HG03095 (cell line): ENCODE results near the gene EVI5.
"Not testable (repeated sequence)": the region's sequence is repeated elsewhere in the genome, so short reads cannot be mapped to it uniquely, and the experiment has no call there.

Experiments used
- ATAC-seq: cut with Tn5 transposase; IDR thresholded peaks from one replicate; pipeline ENCODE4 v1.9.1; 2021; ENCODE audit warnings: moderate library complexity; ENCODE audit not compliant: unreplicated experiment

The EVI5 gene

DNA sequence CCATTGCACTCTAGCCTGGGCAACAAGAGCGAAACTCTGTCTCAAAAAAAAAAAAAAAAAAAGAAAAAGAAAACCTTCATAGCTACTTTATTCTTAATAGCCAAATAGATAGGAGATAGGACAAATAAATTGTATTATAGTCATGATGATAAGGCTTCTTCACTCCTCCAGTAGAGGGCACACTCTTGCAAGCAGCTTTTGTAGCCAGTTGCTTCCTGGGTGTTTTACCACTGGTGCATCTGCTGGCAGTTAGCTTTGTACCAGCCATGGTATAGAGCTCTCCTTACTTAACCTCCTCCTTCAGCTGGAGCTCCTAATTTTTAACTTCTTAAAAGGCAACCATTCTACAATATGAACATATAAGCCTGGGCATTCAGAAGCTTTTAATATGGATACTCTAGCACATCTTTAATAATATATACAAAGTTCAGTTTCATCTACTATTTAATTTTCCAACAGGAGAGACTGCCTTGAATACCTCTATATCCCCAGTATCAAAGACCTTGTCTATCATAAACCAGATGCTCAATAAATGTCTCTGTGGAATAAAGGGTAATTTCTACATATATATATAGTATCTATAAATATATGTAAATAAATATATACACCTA is 35.8 kb downstream of the EVI5 start:
- ATAC-seq = no peak

DNA sequence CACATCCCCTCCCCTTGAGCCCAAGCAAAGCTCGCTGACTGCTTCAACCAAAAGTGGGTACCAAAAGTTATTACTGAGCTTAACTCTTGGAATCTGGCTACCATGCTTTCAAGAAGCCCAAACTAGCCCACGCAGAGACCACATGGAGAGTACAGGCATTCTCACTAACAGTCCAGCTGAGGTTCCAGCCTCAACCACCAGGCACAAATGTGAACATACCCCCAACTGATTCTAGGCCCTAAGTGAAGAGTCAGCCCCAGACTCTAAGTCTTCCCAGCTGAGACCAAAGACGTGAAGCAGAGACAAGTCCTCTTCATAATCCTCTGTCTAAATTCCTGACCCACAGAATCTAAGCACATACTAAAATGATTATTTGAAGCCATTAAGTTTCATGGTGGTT is 36.8 kb downstream of the EVI5 start:
- no peak for ATAC-seq

DNA sequence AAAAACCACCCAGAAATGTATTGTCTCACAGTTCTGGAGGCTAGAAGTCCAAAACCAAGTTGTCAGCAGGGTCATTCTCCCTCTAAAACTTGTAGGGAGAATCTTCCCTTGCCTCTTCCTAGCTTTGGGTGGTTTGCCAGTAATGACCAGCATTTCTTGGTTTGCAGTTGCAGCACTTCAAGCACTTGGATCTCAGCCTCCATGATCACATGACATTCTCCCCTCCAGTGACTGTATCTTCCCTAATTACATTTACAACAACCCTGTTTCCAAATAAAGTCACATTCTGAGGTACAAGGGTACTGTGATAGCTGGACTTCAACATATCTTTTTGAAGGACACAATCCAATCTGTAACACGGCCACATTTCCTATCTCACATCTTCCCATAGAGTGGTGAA is 37.2 kb downstream of the EVI5 start:
- no peak for ATAC-seq

DNA sequence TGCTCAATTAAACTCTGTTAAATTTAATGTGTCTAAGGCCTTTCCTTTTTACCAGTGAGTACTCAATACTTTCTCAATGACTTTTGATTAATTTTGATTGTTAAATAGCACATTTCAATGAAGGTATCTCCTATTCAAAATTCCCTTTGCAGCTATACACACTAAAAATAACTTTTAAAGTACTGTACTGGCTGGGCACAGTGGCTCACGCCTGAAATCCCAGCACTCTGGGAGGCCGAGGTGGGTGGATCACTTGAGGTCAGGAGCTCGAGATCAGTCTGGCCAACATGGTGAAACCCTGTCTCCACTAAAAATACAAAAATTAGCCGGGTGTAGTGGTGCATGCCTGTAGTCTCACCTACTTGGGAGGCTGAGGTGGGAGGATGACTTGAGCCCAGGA is 38.7 kb downstream of the EVI5 start:
- ATAC-seq = not testable (repeated sequence)

DNA sequence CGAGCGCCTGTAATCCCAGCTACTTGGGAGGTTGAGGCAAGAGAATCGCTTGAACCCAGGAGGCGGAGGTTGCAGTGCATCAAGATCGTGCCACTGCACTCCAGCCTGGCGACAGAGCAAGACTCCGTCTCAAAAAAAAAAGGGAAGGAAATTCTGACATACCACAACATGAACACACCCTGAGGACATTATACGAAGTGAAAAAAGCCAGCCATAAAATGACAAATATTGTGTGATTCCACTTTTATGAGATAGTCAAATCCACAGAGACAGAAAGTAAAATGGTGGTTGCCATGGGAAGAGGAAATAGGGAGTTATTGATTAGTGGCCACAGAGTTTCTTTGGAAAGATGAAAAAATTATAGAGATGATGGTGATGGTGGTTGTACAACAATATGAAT is 41.7 kb downstream of the EVI5 start:
- no peak for ATAC-seq

DNA sequence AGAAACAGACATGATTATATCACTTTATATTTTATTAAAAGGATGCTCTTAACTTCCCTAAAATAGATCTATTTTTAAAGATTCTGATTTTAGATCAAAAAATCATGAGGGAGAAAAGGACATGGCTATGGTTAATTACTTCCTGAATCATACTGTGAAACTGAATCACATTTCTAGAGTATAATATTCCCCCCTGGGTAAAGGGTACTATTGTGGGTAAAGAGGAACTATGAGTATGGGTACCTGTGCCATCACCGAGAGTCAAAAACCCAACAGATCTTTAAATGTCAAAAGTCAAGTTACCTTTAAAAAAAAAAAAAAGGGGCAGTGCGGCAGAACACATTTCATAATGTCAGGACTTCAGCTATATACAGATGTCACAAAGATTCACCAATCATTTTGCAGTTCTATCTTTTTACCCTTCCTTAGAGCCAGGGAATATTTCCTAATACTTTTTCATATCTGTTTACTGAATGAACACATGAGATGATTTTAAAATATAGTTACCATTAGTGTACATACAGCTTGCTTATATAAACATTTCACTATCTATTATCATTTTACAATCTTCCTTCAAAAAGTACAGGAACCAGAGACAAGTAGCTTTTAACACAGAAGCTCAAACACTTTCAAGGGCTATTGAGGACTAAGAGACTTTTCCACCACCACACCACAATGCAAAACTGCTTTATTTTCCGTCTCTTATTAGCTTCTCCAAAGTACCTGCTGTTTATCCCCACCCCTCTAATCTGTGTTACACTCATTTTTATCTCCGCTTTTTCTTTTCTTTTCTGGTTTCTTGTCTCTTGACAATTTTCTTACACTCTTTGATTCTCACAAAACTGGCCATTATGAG is 45.0 kb downstream of the EVI5 start:
- ATAC-seq = no peak

DNA sequence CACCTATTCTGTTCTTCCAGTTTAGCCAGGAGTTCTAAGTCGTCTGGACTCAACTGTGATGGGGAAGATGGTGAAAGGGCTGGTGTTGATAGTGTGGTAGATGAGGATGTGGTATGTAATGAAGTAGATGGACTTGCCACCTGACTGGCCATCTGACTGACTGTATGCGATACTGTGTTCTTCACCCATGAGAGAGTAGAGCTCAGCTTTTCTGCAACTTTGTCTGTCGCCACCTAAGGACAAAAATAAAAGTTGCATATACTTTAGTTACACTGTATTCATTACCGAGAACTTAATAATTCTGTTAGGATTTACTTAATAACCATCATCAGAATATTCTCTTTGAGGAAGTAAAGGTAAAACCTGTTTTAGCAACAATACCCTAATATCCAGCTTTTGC is 48.5 kb downstream of the EVI5 start:
- no peak for ATAC-seq

DNA sequence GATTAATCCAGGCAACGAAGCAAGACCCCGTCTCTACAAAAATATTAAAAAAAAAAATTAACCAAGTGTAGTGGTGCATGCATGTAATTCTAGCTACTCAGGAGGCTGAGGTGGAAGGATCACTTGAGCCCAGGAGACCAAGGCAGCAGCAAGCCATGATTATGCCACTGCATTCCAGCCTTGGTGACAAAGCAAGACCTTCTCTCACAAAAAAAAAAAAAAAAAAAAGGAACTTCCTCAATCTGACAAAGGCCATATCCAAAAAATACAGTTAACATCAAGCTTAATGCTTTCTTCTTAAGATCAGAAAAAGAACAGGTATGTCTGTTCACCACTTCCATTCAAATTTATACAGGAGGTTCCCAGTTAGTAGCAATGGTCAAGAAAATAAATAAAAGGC is 54.4 kb downstream of the EVI5 start:
- no peak for ATAC-seq

DNA sequence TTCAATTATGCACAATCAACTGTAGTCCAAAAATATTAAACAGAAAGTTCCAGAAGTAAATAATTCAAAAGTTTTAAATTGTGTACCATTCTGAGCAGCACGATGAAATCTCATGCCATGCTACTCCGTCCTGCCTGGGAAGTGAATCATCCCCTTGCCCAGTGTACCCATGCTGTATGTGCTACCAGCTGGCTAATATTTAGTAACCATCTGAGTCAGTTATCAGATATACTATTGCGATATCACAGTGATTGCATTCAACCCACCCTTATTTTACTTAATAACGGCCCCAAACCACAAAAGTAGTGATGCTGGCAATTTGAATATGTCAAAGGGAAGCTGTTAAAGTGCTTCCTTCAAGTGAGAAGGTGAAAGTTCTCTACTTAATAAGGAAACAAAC is 56.2 kb downstream of the EVI5 start:
- ATAC-seq = no peak

DNA sequence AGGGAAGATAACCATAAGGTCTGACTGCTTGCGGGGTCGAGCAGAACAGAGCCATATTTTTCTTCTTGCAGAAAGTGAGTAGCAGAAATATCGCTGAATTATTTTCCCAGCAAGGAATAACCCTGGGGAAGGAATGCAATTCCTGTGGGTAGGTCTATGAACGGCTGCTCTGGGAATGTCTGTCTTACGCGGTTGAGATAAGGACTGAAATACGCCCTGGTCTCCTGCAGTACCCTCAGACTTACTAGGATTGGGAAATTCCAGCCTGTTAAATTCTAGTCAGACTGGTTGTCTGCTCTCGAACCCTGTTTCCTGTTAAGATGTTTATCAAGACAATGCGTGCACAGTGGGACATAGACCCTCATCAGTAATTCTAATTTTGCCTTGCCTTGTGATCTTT is 61.2 kb downstream of the EVI5 start:
- not testable (repeated sequence) for ATAC-seq

DNA sequence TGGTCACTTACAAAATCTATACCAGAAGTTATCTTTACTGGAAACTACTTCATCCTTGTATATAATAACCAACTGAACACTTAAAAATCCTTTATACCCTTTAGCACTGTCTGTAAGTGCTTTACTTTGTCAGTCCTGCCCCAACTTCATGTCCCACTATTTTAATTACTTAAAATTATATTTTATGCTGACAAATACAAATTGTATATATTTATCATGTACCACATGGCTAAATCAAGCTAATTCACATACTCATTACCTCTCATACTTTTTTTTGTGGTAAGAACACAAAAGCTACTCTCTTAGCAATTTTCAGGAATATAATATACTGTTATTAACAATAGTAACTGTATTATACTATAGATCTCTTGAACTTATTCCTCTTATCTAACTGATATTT is 63.0 kb downstream of the EVI5 start:
- no peak for ATAC-seq

DNA sequence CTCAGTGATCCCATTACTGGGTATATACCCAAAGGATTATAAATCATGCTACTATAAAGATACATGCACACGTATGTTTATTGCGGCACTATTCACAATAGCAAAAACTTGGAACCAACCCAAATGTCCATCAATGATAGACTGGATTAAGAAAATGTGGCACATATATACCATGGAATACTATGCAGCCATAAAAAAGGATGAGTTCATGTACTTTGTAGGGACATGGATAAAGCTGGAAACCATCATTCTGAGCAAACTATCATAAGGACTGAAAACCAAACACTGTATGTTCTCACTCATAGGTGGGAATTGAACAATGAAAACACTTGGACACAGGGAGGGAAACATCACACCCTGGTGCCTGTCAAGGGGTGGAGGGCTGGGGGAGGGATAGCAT is 63.8 kb downstream of the EVI5 start:
- not testable (repeated sequence) for ATAC-seq

DNA sequence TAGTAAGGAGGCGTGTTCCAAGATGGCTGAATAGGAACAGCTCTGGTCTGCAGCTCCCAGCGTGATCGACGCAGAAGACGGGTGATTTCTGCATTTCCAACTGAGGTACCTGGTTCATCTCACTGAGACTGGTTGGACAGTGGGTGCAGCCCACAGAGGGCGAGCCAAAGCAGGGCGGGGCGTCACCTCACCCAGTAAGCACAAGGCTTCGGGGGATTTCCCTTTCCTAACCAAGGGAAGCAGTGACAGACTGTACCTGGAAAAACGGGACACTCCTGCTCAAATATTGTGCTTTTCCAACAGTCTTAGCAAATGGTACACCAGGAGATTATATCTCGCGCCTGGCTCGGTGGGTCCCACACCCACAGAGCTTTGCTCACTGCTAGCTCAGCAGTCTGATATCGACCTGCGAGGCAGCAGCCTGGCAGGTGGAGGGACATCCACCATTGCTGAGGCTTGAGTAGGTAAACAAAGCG is 69.4 kb downstream of the EVI5 start:
- ATAC-seq = not testable (repeated sequence)

DNA sequence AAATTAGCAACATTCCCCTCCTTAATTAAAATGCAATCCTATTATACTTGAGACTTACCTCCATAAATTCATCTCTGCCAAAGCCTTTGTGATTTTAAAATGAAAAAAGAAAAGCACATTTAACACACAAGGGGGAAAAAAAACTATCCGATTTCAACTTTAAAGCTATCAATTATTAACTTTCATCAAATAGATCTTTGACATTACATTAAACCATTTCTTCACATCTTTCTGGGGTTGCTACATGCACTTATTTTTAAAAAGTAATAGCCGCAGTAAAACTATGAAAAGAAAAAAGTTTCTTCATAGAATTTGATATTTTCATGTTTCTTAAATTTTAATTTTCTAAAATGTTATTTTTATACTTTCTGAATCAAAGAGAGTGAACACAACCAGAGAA is 71.0 kb downstream of the EVI5 start:
- ATAC-seq = no peak

DNA sequence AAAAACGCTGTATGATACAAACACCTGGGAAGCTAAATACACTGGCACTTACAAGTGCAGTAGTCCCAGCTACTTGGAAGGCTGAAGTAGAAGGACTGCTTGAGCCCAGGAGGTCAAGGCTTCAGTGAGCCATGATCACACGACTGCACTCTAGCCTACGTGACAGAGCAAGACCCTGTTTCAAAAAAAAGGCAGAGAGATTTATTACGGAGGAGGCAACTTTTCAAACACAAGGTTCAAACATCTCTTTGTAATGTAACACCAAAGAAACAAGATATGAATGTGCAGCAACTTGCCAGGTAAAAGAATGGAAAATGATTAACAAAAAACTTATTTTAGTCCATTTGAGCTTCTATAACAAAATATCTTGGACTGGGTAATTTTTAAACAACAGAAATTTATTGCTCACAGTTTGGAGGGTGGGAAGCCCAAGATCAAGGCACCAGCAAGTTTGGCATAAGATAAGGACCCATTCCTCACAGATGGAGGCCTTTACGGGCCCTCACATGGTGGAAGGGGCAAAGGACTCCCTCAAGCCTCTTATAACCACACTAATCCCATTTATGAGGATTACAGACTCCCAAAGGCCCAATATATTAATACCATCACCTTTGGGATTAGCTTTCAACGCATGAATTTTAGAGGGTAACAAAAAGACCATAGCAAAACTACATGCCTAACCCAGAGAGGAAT is 73.3 kb downstream of the EVI5 start:
- no peak for ATAC-seq

DNA sequence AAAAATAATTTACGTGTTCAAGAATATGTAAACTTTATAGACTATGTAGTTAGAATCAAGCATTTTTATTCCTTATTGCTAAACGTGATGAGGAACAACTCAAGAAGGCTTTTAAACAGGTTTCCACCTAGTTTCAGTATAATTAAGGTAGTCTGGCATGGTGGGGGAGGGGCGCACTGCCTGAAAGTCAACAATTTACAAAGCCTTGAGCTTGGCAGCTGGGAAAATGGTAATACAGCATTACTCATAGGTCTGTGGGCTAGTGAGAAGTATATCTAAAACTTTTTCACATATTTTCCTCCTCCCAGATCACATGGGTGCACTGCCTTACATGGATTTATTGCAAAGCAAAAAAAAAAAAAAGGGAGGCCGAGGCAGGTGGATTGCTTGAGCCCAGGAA is 75.2 kb downstream of the EVI5 start:
- no peak for ATAC-seq

DNA sequence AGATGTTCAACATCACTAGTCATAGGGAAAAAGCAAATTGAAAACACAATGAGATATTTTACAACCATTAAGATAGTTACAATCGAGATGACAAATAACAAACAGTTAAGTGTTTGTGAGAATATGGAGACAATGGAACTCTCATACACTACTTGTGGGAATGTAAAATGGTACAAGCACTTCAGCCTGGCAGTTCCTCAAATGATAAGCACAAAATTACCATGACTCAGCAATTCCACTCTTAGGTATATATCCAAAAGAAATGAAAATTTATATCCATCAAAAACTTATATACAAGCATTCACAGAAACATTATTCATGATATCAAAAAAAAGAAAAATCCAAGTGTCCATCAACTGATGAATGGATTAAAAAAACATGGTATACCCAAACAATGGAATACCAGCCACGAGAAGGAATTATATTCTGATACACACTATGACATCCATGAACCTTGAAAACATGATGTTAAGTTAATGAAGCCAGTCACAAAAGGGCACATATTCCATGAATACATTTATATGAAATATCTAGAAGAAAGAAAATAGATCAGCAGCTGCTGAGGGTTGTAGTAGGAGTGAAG is 76.4 kb downstream of the EVI5 start:
- no peak for ATAC-seq

DNA sequence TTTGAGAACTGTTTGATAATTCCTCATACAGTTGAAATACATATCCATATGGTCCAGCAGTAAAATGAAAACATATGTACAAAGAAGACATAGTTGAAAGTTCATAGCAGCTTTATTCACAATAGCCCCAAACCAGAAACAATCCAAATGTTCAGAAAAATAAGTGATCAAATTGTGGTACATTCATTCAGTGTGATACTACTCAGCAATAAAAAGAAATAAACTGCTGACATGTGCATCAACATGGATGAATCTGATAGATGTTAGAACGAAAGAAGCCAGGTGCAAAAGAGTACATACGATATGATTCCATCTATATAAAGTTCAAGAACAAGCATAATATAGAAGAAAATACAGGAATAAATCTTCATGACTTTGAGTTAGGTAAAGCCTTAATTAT is 77.2 kb downstream of the EVI5 start:
- ATAC-seq = no peak

DNA sequence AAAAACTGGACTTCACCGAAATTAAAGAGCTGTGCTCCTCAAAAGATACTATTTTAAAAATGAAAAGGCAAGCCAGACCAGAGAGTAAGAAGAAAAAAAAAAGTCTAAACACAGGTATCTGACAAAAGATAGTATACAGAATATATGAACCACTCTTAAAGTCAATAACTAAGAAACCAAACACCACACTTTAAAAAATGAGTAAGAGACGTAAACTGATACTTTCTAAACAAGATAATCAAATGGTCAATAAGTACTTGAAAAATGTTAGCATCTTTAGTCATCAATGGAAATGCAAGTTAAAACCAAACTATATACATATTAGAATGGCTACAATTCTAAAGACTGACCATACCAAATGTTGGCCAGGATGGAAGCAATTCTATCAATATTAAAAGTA is 77.6 kb downstream of the EVI5 start:
- ATAC-seq = no peak

DNA sequence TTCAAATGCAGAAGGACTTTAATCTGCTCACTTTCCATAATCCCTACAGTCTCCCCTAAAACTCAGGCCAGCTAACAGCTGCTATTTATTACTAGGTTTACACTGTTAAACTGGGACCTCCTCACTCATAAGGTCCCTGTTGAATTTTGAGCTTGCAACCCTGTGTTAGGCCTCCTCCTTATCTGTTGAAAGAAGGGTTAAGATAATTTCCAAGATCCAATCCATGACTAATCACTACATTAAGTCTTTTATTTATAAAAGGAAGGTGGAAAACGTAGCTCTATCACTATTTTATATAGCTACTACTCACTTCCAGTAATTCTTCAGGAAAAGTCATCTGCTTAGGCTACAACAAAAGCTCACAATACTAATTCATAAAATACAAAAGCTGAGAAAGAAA is 79.5 kb downstream of the EVI5 start:
- no peak for ATAC-seq

DNA sequence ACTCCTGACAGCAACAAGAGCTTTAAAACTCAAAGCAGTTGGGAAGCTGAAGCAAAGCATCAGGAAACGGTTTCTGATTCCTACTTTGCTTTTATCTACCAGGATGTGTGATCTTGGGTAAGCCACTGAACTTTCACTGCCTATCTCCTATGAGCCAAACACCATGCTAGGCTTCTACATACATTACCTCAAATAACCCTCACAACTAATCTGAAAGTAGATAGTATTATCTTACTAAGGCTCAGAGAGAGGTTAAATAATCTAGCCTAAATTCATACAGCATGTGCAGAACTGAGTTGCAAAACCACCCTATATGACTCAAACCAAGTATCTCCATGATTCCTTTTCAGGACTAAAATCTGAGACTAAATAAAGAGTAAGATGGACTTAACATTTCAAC is 83.8 kb downstream of the EVI5 start:
- ATAC-seq = no peak

DNA sequence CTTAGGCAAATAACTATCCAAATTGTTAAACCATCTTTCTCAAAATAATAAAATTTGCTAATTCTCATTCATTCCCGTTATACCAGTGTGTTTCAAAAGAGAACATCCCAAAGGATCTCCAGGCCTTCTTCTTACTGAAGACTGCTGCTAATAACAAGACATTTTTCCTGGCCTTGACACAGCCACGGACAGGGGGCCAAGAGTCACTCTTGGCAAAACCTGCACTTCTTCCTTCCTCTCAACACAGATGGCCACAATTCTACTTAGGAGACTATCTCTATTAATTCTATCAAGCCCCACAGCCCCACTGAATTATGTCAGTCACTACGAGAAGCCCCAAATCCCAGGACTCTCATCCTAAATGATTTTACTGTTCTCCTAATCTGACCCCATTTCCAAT is 86.0 kb downstream of the EVI5 start:
- no peak for ATAC-seq
